Measurements from ENCODE around the gene RPTOR.

- TF ChIP-seq CTCF (IDR thresholded peaks at IDR 0.05): no peak
- no peak for TF ChIP-seq POLR2AphosphoS5 (IDR thresholded peaks at IDR 0.05)
These were observed 149.7 kb downstream of the RPTOR start for GRCh38 chr17:80694085-80694991.
